Activated T-cell treated with anti-CD3 and anti-CD28 coated beads, Interleukin-2, amount 50 U/mL, for 1 hour (primary cell): ENCODE data around the gene NR1D1.
"Not testable (repeated sequence)": the region's sequence is repeated elsewhere in the genome, so short reads cannot be mapped to it uniquely, and the experiment has no call there.

Source experiments
- DNase-seq: peaks from one replicate; pipeline ENCODE4 v3.0.0-alpha.2; 2020

Gene NR1D1

GRCh38 chr17:40100419-40100668 lies at the start of gene NR1D1:
Gene NR1D1, minus strand, starts transcription at chr17:40100589. Its CDS starts 495 bp downstream, at chr17:40100094.
- no peak for DNase-seq

GRCh38 chr17:40148527-40148926 lies 48.1 kb upstream of the NR1D1 start:
- DNase-seq = no peak

GRCh38 chr17:40145476-40145875 lies 45.1 kb upstream of the NR1D1 start:
- DNase-seq = no peak

- DNase-seq = not testable (repeated sequence)
Measured at GRCh38 chr17:40143166-40143565, 42.8 kb upstream of the NR1D1 start.

GRCh38 chr17:40139566-40140058 lies 39.2 kb upstream of the NR1D1 start:
- DNase-seq = no peak

GRCh38 chr17:40135817-40136216 lies 35.4 kb upstream of the NR1D1 start:
- DNase-seq = no peak

- no peak for DNase-seq
Measured at GRCh38 chr17:40134184-40134583, 33.8 kb upstream of the NR1D1 start.

GRCh38 chr17:40130352-40131042 lies 30.1 kb upstream of the NR1D1 start:
- DNase-seq = no peak

- DNase-seq = no peak
Measured at GRCh38 chr17:40129498-40129897, 29.1 kb upstream of the NR1D1 start.

- DNase-seq = no peak
Measured at GRCh38 chr17:40124279-40125141, 24.1 kb upstream of the NR1D1 start.

- DNase-seq = no peak
Measured at GRCh38 chr17:40123811-40124114, 23.4 kb upstream of the NR1D1 start.

- peak; percentile 58 for DNase-seq
Measured at GRCh38 chr17:40122999-40123810, 22.8 kb upstream of the NR1D1 start.

- no peak for DNase-seq
Measured at GRCh38 chr17:40122136-40122998, 22.0 kb upstream of the NR1D1 start.

GRCh38 chr17:40121181-40122135 lies 21.1 kb upstream of the NR1D1 start, which contains the start of gene MSL1:
Gene MSL1, plus strand, starts transcription at chr17:40121971. Its CDS starts 642 bp downstream, at chr17:40122613.
- peak; percentile 87 for DNase-seq

GRCh38 chr17:40115101-40115436 lies 14.7 kb upstream of the NR1D1 start:
- DNase-seq = no peak

- DNase-seq = no peak
Measured at GRCh38 chr17:40113907-40114245, 13.5 kb upstream of the NR1D1 start.

GRCh38 chr17:40113110-40113906 lies 12.9 kb upstream of the NR1D1 start:
- peak; percentile 92 for DNase-seq

- no peak for DNase-seq
Measured at GRCh38 chr17:40112718-40113109, 12.3 kb upstream of the NR1D1 start.

GRCh38 chr17:40112191-40112711 lies 11.9 kb upstream of the NR1D1 start:
- no peak for DNase-seq
